ENCODE measurements around the gene HAS3. TPM values are rescaled to one million over a fixed set of nuclear protein-coding genes. Genes with fewer than 3 reads are reported as not detected.

Gene HAS3
- total RNA-seq, 3 donors from 2014 or later (not counting 1 experiment from before 2014, with no cell fraction given): 1.8 to 2.5 (median 2.3) TPM

- TF ChIP-seq CTCF (IDR thresholded peaks at IDR 0.05): no peak
- no peak overlapping the region for H3K27ac ChIP-seq (ENCODE audit: low read length)
- no peaks in the 10 kb centered on the region for H3K9me3 Mint-ChIP-seq
- ATAC-seq (no peak), DNase-seq (no peak)
- H3K27me3 ChIP-seq (ENCODE audit: control insufficient read depth, insufficient read depth, low read length): no peaks in the 10 kb centered on the region
- H3K4me1 Mint-ChIP-seq: no peaks in the 10 kb centered on the region
- WGBS (ENCODE audit: insufficient coverage): 67% methylated on average over 16 of the region's 16 CpGs
- H3K9me3 ChIP-seq (ENCODE audit: control insufficient read depth, insufficient read depth, low read length): no peaks in the 10 kb centered on the region
- no peak overlapping the region for H3K4me3 ChIP-seq (ENCODE audit: low read length)
- H3K4me1 ChIP-seq (ENCODE audit: control insufficient read depth, insufficient read depth, low read length): no peaks in the 10 kb centered on the region
- H3K27ac Mint-ChIP-seq: peak overlapping the region in 1 of 2 donors; percentile 38
- H3K36me3 ChIP-seq (ENCODE audit: control insufficient read depth, insufficient read depth, low read length): no peaks in the 10 kb centered on the region
- intact Hi-C loops (cut with micrococcal nuclease): no loop called here
- no peaks in the 10 kb centered on the region for H3K27me3 Mint-ChIP-seq (ENCODE audit: low read depth in 2 of 2)
- no peaks in the 10 kb centered on the region for H3K36me3 Mint-ChIP-seq
- no peak overlapping the region for H3K4me3 Mint-ChIP-seq
These were observed 16.2 kb upstream of the HAS3 start for GRCh38 chr16:69089091-69089910.

GRCh38 chr16:69093974-69094373 is 11.5 kb upstream of the HAS3 start:
- Mint-ChIP-seq H3K27ac (no peak overlapping the region), H3K4me3 (no peak overlapping the region), H3K36me3 (no peaks in the 10 kb centered on the region), H3K9me3 (no peaks in the 10 kb centered on the region), H3K4me1 (no peaks in the 10 kb centered on the region), H3K27me3 (ENCODE audit: low read depth in 2 of 2) (no peaks in the 10 kb centered on the region)
- ATAC-seq (no peak), DNase-seq (no peak)
- no peak for TF ChIP-seq CTCF (IDR thresholded peaks at IDR 0.05)
- Histone ChIP-seq H3K4me3 (ENCODE audit: low read length) (no peak overlapping the region), H3K27ac (ENCODE audit: low read length) (no peak overlapping the region), H3K4me1 (ENCODE audit: control insufficient read depth, insufficient read depth, low read length) (no peaks in the 10 kb centered on the region), H3K27me3 (ENCODE audit: control insufficient read depth, insufficient read depth, low read length) (no peaks in the 10 kb centered on the region), H3K36me3 (ENCODE audit: control insufficient read depth, insufficient read depth, low read length) (no peaks in the 10 kb centered on the region), H3K9me3 (ENCODE audit: control insufficient read depth, insufficient read depth, low read length) (no peaks in the 10 kb centered on the region)
- intact Hi-C loops (cut with micrococcal nuclease): no loop called here
- WGBS (ENCODE audit: insufficient coverage): 89% methylated on average over 2 of the region's 3 CpGs

GRCh38 chr16:69094501-69094900 is 11.0 kb upstream of the HAS3 start:
- no peaks in the 10 kb centered on the region for H3K27me3 Mint-ChIP-seq (ENCODE audit: low read depth in 2 of 2)
- H3K4me1 ChIP-seq (ENCODE audit: control insufficient read depth, insufficient read depth, low read length): no peaks in the 10 kb centered on the region
- no peaks in the 10 kb centered on the region for H3K36me3 ChIP-seq (ENCODE audit: control insufficient read depth, insufficient read depth, low read length)
- H3K27ac ChIP-seq (ENCODE audit: low read length): no peak overlapping the region
- H3K4me3 Mint-ChIP-seq: no peak overlapping the region
- no peak for DNase-seq
- ATAC-seq: no peak
- no peaks in the 10 kb centered on the region for H3K4me1 Mint-ChIP-seq
- 64% methylated on average over 5 of the region's 5 CpGs for WGBS (ENCODE audit: insufficient coverage)
- no peaks in the 10 kb centered on the region for H3K27me3 ChIP-seq (ENCODE audit: control insufficient read depth, insufficient read depth, low read length)
- intact Hi-C loops (cut with micrococcal nuclease): no loop called here
- no peak overlapping the region for H3K27ac Mint-ChIP-seq
- no peak for TF ChIP-seq CTCF (IDR thresholded peaks at IDR 0.05)
- no peaks in the 10 kb centered on the region for H3K9me3 ChIP-seq (ENCODE audit: control insufficient read depth, insufficient read depth, low read length)
- no peaks in the 10 kb centered on the region for H3K9me3 Mint-ChIP-seq
- H3K36me3 Mint-ChIP-seq: no peaks in the 10 kb centered on the region
- H3K4me3 ChIP-seq (ENCODE audit: low read length): no peak overlapping the region

GRCh38 chr16:69095193-69095592 is 10.3 kb upstream of the HAS3 start:
- Histone ChIP-seq H3K9me3 (ENCODE audit: control insufficient read depth, insufficient read depth, low read length) (no peaks in the 10 kb centered on the region), H3K27me3 (ENCODE audit: control insufficient read depth, insufficient read depth, low read length) (no peaks in the 10 kb centered on the region), H3K4me3 (ENCODE audit: low read length) (no peak overlapping the region), H3K27ac (ENCODE audit: low read length) (no peak overlapping the region), H3K4me1 (ENCODE audit: control insufficient read depth, insufficient read depth, low read length) (no peaks in the 10 kb centered on the region), H3K36me3 (ENCODE audit: control insufficient read depth, insufficient read depth, low read length) (no peaks in the 10 kb centered on the region)
- no peak overlapping the region for H3K4me3 Mint-ChIP-seq
- H3K27ac Mint-ChIP-seq: no peak overlapping the region
- ATAC-seq (no peak), DNase-seq (no peak)
- H3K36me3 Mint-ChIP-seq: no peaks in the 10 kb centered on the region
- WGBS (ENCODE audit: insufficient coverage): 92% methylated on average over 6 of the region's 6 CpGs
- H3K27me3 Mint-ChIP-seq (ENCODE audit: low read depth in 2 of 2): no peaks in the 10 kb centered on the region
- TF ChIP-seq CTCF (IDR thresholded peaks at IDR 0.05): no peak
- H3K4me1 Mint-ChIP-seq: no peaks in the 10 kb centered on the region
- intact Hi-C loops (cut with micrococcal nuclease): no loop called here
- H3K9me3 Mint-ChIP-seq: no peaks in the 10 kb centered on the region

Data from natural killer cell (primary cell).